HG03521 (cell line): ENCODE data around the gene ZNF462.

Experiments used
- ATAC-seq: cut with Tn5 transposase; IDR thresholded peaks from one replicate; pipeline ENCODE4 v1.9.1; 2021; ENCODE audit warnings: mild to moderate bottlenecking, moderate library complexity; ENCODE audit not compliant: unreplicated experiment

The ZNF462 gene

DNA sequence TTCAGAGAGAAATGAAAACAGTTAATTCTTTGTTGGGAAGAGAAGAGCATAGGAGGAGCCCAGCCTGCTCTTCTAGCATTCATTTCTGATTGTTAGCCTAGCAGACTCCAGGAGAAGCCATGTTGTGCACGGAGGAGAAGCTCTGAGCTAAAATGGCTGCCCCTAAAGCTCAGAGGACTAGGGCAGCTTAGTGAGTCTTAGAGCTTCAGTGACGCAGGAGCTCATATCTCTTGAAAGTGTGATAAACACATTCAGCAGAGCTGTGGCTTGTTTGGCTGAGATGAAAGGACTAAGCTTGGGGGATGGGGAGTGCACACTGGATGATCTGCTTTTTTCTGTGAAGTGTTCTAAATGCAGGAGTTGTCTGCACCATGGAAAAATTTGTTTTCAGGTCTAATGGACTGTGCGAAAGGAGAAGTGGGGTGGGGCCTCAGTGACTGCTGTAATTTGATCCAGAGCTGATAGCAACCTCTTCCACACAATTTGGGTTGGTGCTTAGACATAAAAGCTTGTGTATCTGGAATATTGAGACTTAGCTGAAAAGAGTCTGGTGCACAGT lies 58.5 kb downstream of the ZNF462 start:
- no peak for ATAC-seq

DNA sequence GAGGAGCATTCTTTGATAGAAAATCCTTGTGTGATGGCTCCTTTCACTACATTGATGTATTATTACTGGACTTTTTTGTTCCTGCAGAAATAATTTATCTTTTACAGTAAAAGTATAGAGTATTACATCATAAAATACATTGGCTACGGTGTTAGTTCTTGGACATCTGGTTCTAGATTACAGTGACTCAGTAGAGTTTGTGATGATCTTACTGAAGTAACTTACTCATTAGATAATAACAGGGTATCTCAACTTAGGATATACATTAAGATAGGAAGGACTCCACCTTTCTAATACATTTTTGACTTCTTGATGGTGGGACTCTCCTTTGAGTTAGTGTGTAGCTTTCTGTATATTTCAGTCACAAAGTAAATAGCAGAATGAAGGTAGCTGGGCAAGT lies 59.1 kb downstream of the ZNF462 start:
- no peak for ATAC-seq

DNA sequence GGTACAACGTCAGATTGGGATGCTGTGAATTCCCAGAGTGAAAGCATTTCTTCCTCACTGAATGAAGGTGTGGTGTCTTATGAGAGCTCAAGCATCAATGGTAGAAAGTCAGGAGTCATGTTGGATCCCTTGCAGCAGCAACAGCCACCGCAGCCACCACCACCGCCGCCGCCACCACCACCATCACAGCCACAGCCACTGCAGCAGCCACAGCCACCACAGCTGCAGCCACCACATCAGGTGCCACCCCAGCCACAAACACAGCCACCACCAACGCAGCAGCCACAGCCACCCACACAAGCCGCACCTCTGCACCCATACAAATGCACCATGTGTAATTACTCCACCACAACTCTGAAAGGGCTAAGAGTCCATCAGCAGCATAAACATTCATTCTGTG lies 62.4 kb downstream of the ZNF462 start:
- no peak for ATAC-seq

DNA sequence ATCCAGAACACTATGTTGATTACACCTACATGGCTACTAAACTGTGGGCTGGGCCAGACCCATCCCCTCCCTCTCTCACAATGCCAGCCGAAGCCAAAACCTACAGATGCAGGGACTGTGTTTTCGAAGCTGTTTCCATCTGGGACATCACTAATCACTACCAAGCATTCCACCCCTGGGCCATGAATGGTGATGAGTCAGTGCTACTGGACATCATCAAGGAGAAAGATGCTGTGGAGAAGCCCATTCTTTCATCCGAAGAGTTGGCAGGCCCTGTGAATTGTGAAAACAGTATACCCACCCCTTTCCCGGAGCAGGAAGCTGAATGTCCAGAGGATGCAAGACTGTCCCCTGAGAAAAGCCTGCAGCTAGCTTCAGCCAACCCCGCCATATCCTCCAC lies 65.0 kb downstream of the ZNF462 start:
- ATAC-seq, result no peak

DNA sequence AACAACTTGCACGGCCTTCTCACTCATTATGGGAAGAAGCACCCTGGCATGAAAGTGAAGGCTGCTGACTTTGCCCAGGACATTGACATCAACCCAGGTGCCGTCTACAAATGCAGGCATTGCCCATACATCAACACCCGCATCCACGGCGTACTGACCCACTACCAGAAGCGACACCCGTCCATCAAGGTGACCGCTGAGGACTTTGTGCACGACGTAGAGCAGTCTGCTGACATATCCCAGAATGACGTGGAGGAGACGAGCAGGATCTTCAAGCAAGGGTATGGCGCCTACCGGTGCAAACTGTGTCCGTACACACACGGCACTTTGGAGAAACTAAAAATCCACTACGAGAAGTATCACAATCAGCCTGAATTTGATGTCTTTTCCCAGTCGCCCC lies 65.4 kb downstream of the ZNF462 start:
- no peak for ATAC-seq

DNA sequence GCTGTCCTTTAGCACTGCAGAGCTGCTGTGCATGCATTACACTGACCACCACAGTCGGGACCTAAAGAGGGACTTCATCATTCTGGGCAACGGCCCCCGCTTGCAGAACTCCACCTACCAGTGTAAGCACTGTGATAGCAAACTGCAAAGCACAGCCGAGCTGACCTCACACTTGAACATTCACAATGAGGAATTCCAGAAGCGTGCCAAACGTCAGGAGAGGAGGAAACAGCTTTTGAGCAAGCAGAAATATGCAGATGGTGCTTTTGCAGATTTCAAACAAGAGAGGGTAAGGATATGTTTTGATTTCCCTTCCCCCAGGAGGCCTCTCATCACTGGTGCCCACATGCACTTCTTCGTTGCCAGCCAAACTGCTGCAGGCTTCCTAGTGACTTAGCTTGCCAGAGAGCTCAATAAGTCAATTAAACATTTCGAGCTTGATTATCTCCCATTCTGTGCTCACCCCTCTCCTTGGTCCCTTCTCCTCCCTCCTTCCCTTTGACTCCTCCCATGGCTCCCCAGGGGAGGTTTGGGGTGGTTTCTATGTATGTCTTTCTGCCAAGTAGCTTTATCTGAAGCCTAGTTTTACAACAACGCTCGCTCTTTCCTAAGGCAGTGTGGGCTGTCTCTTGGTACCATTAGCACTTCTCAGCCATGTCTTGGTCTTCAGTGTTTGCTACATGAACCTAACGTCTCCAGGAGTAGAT lies 66.7 kb downstream of the ZNF462 start:
- no peak for ATAC-seq

DNA sequence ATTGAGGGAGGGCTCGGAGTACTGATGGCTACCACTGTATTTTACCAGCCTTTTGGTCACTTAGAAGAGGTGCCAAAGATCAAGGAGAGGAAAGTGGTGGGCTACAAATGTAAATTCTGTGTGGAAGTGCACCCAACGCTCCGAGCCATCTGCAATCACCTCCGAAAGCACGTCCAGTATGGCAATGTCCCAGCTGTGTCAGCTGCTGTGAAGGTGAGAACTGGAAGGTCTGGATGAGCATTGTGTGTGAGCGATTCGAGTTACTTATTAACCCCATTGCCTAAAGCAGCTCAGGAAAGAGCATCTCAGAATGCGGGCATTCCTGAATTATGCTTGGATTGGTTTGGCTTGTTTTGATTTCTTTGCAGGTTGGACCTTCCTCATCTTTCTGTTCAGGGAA lies 67.5 kb downstream of the ZNF462 start:
- ATAC-seq, result no peak

DNA sequence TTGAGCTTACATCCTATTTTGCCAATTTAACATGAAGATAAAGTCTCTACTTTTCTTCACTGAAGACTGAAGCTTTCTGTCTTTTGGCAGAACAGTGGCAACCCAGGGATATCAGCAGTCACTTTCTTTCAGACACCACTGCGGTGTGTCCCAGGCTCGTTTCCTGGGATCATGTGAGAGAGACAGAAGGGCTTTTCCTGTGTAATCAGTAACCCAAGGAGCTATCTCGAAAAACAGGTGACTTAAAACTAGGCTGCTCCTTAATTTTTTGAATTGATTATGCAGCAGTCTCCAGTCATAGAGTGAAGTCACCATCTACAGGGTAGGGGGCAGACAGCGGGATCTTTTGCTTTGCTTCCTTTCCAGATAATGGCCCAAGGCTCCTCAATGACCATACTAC lies 68.5 kb downstream of the ZNF462 start:
- ATAC-seq, result no peak

DNA sequence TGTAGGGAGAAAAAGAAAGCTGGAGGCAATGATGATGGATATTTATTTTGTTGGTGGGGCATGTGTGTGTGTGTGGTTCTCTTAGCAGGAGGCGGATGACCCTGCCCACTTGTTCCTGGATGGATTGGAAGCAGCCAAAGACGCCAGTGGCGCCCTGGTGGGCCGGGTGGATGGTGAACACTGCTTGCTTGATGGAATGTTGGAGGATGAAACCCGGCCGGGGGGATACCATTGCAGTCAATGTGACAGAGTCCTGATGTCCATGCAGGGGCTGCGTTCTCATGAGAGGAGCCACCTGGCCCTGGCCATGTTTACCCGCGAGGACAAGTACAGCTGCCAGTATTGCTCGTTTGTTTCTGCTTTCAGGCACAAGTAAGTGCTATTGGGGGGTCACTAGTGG lies 69.2 kb downstream of the ZNF462 start:
- no peak for ATAC-seq

DNA sequence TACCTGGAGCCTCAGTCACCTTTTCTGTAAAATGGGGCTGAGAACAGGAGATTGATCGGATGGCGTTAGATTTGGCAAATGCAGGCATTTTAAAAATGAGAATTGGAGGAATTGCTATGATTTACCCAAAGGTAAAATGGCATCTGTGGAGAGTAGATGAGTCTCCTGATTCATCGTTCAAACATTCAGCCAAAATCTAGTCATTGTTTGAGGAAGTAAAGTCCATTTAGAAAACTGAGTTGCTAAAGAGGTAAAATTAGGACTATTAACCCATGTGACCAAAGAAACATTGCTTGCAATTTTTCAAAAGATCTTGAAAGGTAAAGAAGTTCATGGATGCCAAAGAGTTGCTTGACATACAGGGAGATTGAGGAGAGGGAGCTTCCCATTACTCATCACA lies 69.7 kb downstream of the ZNF462 start:
- no peak for ATAC-seq

DNA sequence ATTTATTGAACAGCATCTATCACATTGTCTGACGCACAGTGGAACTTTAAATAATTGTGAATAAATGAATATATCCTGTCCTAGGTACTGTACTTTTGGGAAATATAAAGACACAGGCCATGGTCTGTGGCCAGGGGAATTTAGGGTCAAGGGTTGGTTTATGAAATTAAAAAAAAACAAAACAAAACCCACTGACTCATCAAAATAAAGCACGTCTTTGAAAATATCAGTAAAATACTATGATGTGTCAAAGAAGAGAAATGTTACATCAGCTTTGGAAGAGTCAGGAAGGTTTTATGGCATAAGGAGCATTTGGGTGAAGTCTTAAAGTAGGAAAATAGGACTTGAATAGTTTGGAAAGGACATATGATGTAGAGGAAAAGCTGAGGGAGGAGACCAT lies 70.5 kb downstream of the ZNF462 start:
- ATAC-seq, result no peak

DNA sequence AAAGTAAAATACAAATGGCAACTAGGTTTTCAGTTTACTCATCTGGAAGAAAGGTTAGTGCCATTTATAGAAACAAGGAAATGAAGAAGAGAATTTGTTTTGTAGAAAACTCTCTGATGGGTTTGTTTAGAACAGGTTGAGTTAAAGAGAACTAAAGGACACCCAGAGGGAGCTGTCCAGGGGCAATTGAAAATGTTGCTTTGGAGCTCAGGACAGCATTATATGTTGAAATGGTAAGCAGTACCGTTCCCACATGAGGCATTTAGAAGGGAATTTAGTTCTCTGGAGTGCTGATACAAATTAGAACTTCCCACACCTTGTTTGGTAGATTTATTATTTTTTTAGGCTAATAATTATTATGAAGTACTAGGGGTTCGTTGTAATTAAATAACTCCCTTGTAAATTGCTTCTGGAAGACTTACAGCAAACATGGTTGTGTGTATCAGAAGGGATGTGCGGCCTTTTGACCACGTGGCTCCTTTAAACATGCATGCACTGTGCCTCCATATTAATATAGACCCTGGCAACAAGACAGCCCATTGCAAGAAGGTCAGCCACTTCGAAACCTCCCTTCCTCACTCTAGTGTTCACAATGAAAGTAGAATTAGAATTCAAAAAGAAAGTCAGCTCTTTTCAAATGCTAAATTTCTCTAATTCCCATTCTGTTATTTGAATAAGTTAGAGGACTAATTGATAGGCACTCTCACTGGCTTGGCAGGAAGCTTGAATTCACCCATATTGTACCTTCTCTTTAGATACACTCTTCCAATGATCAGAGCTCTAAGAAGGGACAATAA lies 71.7 kb downstream of the ZNF462 start:
- ATAC-seq, result no peak

DNA sequence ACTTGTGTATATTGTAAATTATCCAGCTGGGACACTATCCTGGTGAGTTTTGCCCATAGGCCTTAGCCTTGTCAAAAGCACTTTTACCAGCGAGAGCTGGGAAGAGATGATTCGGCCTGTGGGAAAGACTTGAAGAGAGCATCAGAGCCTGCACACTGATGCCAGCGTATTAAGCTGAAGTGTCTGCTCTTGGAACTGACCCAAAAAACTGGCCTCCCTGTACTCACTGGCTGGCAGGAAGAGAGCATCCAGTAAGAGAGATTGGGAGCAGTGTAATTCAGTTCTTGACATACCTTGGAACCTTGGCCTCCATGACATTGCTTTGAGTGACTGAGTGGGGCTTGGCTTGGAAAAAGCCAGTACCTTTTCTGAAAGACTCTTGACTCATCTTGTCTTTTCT lies 73.7 kb downstream of the ZNF462 start:
- no peak for ATAC-seq

DNA sequence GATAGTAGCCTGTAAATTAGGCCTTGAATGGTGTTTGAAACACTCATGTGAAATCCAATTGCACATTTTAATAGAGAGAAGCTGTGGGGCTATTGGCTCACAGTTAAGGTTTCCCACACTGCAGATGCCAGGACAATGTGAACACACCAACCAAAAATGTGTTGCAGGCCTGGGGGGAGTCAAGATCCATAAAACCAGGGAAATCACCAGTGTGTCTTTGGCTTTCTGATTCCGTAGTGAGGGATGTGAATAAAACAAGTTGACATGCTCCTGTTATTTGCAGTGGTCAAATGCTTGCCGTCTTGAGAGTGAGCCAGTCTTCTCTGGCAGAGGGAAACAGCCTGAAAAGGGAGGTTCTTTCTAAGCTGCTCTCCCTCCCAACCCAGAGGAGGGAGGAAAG lies 79.0 kb downstream of the ZNF462 start:
- ATAC-seq, result no peak

DNA sequence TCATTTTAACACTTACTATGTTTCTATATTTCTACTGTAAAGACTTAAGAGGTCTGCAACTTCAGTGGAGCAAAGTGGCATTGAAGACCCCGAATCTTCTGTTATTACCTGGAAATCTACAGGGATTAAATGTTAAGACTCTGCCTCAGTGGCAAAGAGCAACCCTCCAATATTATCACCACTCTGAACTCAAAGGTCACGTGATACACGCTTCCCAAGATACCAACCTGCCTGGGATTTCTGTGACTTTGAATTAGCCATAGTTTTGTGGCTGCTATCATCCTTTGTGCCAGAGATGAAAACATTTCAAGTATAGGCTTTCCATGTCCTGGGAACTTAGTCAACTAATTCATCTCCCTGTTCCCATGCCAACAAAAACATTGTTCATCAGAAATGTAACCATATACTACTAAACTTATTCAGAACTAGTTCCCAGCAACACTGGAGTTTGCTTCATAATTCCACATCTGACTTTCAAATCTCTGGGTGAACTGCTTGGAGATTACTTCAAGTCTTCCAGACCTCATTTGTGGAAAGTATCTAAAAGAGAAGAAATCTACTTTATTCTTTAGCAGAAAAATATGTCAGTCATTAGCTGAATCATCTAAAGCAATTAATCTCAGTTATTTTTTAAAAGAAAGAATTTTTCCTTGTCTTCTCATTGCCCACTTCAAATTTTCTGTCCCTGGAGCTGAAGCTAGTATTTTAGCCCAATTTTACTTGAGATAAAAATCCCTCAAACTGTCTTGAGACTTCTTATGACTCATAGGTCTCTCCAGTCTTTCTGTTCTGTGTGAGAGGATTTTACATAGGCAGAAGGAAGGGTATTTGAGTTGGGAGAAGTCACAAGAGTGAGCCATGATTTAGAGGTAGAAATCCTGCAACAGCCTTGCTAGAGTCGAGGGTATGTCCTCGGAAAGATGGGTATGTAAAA lies 83.0 kb downstream of the ZNF462 start:
- no peak for ATAC-seq

DNA sequence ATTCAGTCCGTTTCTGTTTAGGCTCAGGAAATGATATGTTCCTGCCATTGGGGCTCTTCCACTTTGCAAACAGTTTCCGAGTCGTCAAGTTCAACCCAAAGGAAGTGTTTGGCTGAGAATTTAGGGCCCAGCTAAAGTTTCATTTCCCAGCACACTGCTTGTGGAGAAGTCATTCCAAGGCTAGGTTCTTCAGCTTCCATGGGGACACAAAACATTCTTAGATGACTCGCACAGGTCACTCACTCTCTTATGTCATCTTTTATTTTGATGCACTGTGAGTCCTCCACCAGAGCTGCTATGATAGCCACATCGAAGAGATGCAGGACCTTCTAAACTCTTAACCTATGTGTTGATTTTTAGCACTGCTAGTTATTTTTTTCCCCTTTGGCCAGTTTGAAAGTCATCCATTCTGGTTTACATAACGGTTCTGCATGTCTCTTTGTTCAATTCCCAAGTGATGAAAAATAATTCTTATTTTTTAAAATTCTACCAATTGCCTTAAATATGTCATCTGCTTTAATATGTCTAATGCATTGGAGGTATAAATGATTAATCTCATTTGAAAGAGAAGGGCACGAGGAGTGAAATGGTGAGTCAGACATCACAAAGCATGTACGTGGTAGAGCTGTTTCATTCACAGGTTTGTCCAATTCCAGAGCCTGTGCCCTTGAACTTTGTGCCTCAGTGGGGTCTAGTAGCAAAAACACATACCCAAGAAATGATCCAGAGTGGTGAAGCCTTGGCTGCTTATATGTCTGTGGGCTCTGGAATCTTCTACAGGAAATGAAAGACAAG lies 84.3 kb downstream of the ZNF462 start:
- no peak for ATAC-seq

DNA sequence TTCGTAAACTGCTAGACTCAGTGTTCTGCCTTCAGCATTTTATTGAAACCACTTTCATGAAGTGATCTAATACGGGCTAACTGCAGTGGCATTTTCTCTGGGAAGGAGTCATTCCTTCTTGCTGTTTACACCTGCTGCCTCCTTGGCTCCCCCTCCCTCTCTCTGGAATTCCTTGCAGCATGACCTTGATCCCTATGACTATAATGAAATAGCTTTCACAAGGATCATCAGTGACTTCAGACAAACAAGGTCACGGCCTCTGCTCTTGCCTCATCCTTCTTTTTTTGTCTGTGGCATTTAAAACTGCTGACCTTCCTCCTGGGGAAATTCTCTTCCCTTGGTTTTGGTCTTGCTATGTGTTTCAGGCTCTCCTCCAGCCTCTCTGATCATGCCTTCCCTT lies 90.2 kb downstream of the ZNF462 start:
- no peak for ATAC-seq

DNA sequence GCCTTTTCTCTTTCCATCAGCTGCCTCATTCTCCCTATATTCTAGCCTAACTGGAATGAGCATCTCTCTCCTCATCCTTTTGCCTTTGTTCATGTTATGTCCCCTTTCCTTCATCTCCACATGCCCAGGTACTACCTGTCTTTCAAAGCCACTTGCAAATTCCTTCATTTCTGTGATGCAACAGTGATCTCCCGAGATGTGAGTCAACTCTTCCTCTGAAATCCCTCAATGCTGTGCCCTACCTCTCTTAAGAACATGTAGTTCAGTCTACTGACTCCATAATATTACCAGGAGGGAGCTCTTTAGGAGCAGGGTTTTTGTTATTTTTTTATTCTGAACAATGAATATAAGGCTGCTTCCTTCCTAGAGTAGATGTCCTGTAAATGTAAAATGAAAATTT lies 91.6 kb downstream of the ZNF462 start:
- no peak for ATAC-seq

DNA sequence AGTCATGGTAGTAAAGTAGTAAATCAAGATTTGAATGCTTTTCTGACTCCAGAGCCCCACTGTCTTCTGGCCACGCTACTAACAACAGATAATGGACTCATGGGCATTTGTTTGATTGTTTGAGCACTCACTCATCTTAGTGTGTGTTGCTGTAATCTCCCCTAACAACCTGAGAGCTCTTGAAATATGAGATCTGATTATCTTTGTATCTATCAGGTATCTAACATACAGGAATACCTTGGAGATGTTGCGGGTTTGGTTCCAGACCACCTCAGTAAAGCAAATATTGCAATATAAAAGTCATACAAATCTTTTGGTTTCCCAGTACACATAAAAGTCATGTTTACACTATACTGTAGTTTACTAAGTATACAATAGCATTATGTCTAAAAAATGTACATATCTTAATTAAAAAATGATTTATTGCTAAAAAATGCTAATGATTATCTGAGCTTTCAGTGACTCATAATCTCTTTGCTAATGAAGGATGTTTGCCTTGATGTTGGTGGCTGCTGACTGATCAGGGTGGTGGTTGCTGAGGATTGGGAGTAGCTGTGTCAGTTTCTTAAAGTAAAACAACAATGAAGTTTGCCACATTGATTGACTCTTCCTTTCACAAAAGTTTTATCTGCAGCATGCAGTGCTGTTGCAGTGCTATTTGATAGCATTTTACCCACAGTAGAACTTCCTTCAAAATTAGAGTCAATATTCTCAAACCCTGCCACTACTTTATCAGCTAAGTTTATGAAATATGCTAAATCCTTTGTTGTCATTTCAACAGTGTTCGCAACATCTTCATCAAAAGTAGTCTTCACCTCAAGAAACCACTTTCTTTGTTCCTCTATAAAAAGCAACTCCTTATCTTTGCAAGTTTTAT lies 92.2 kb downstream of the ZNF462 start:
- no peak for ATAC-seq
